ENCODE measurements around the gene RBM28. TPM values are rescaled to one million over a fixed set of nuclear protein-coding genes. Genes with fewer than 3 reads are reported as not detected.

The RBM28 gene
- total RNA-seq, 1 donor from 2014 or later = 40.2 TPM

DNA sequence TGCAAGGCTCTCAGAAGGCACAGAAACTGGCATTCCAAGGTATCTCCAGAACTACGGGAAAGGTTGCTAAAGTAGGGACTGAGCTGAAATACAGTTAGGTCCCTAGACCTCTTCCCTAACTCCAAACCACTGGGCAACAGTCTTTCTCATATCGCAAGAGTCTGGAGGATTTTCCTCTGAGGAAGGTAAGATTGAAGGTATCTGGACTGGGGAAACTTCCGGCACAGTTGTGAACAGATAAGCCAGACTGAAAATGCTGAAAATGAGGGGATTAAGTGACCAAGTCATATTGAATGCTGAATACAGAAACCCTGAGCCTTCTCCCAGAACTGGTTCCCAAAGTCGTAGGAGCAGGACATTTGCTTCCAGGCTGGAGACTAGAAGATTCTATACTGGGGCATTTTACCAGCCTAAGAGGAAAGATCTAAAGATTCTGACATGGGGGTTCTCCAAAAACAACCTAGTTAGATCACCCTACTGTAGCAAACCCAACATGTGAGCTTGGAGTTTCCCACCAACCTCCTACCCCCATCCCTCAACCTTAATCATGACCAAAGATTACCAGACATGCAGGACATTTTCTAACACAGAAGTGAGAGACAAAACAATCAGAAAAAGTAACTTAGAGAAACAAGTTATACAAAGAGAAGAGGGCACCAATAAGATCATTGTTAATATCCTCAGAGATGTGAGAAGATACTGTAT is 20.6 kb upstream of the RBM28 start:
- H3K27me3 ChIP-seq (ENCODE audit: insufficient read depth, low read length) = peaks cover 74% of the 10 kb centered on the region
- no peak overlapping the region for H3K4me3 ChIP-seq (ENCODE audit: insufficient read depth, low read depth, low read length)
- H3K4me1 Mint-ChIP-seq (ENCODE audit: low read depth, unreplicated experiment) = peaks cover 11% of the 10 kb centered on the region
- H3K4me3 Mint-ChIP-seq (ENCODE audit: unreplicated experiment) = no peak overlapping the region
- no peaks in the 10 kb centered on the region for H3K79me2 ChIP-seq (ENCODE audit: insufficient read depth, low read length)
- no peaks in the 10 kb centered on the region for H3K9me3 ChIP-seq (ENCODE audit: insufficient read depth, low read depth, low read length)
- DNase-seq (ENCODE audit: low read depth) (no peak), FAIRE-seq (no peak)
- H3K36me3 Mint-ChIP-seq (ENCODE audit: low read depth, unreplicated experiment) = no peaks in the 10 kb centered on the region
- no peak overlapping the region for H2AFZ ChIP-seq (ENCODE audit: low read depth, low read length)
- H3K9me3 Mint-ChIP-seq (ENCODE audit: unreplicated experiment) = no peaks in the 10 kb centered on the region
- H3K4me2 ChIP-seq (ENCODE audit: low read length) = no peak overlapping the region
- TF ChIP-seq, protein P1, sequence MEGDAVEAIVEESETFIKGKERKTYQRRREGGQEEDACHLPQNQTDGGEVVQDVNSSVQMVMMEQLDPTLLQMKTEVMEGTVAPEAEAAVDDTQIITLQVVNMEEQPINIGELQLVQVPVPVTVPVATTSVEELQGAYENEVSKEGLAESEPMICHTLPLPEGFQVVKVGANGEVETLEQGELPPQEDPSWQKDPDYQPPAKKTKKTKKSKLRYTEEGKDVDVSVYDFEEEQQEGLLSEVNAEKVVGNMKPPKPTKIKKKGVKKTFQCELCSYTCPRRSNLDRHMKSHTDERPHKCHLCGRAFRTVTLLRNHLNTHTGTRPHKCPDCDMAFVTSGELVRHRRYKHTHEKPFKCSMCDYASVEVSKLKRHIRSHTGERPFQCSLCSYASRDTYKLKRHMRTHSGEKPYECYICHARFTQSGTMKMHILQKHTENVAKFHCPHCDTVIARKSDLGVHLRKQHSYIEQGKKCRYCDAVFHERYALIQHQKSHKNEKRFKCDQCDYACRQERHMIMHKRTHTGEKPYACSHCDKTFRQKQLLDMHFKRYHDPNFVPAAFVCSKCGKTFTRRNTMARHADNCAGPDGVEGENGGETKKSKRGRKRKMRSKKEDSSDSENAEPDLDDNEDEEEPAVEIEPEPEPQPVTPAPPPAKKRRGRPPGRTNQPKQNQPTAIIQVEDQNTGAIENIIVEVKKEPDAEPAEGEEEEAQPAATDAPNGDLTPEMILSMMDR (IDR thresholded peaks at IDR 0.05; ENCODE audit: insufficient read depth, low read depth, low read length) = no peak
- no peak for TF ChIP-seq EZH2 (IDR thresholded peaks at IDR 0.05; ENCODE audit: insufficient read depth, low read length)
- H3K4me1 ChIP-seq (ENCODE audit: insufficient read depth, low read length) = peaks cover 8% of the 10 kb centered on the region
- peaks cover 9% of the 10 kb centered on the region for H4K20me1 ChIP-seq (ENCODE audit: insufficient read depth, low read length)
- H3K27ac ChIP-seq (ENCODE audit: low read depth, low read length) = no peak overlapping the region
- peaks cover 69% of the 10 kb centered on the region for H3K27me3 Mint-ChIP-seq (ENCODE audit: low read depth, unreplicated experiment)
- H3K27ac Mint-ChIP-seq (ENCODE audit: unreplicated experiment) = no peak overlapping the region
- no peaks in the 10 kb centered on the region for H3K36me3 ChIP-seq (ENCODE audit: insufficient read depth, low read length)
- H3K9ac ChIP-seq (ENCODE audit: low read length) = no peak overlapping the region

DNA sequence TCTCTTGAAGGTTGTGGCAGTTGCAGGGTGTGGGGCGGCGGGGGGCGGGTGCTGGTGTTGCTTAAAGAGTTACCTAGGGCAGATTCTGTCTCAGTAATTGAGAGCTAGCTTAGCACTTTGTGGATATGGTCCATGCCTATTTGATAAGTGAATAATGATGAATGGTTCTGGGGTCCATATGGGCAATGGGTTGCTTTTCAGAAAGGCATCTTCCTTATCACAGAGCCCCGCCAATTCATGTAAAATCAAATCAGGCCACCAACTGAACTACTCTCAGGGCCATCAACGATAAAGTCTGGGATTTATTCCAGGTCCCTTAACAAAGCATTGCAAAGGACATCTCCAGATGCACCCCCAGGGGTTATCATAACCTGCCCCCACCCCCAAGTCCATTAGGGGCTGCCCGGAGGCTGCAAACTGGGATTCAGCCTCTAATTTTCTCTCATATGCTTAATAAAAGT is 19.6 kb upstream of the RBM28 start:
- H3K9me3 ChIP-seq (ENCODE audit: insufficient read depth, low read depth, low read length) = no peaks in the 10 kb centered on the region
- H3K4me3 ChIP-seq (ENCODE audit: insufficient read depth, low read depth, low read length) = no peak overlapping the region
- H3K4me1 ChIP-seq (ENCODE audit: insufficient read depth, low read length) = peaks cover 8% of the 10 kb centered on the region
- Mint-ChIP-seq H3K4me1 (ENCODE audit: low read depth, unreplicated experiment) (peaks cover 11% of the 10 kb centered on the region), H3K27ac (ENCODE audit: unreplicated experiment) (no peak overlapping the region), H3K4me3 (ENCODE audit: unreplicated experiment) (no peak overlapping the region), H3K9me3 (ENCODE audit: unreplicated experiment) (no peaks in the 10 kb centered on the region), H3K36me3 (ENCODE audit: low read depth, unreplicated experiment) (no peaks in the 10 kb centered on the region), H3K27me3 (ENCODE audit: low read depth, unreplicated experiment) (peaks cover 76% of the 10 kb centered on the region)
- peaks cover 9% of the 10 kb centered on the region for H4K20me1 ChIP-seq (ENCODE audit: insufficient read depth, low read length)
- TF ChIP-seq, protein P1 (IDR thresholded peaks at IDR 0.05; ENCODE audit: insufficient read depth, low read depth, low read length) = no peak
- TF ChIP-seq EZH2 (IDR thresholded peaks at IDR 0.05; ENCODE audit: insufficient read depth, low read length) = no peak
- H3K36me3 ChIP-seq (ENCODE audit: insufficient read depth, low read length) = no peaks in the 10 kb centered on the region
- FAIRE-seq = no peak
- no peak for DNase-seq (ENCODE audit: low read depth)
- H3K79me2 ChIP-seq (ENCODE audit: insufficient read depth, low read length) = no peaks in the 10 kb centered on the region
- H3K4me2 ChIP-seq (ENCODE audit: low read length) = no peak overlapping the region
- peaks cover 84% of the 10 kb centered on the region for H3K27me3 ChIP-seq (ENCODE audit: insufficient read depth, low read length)
- no peak overlapping the region for H3K27ac ChIP-seq (ENCODE audit: low read depth, low read length)
- H2AFZ ChIP-seq (ENCODE audit: low read depth, low read length) = no peak overlapping the region
- H3K9ac ChIP-seq (ENCODE audit: low read length) = no peak overlapping the region

DNA sequence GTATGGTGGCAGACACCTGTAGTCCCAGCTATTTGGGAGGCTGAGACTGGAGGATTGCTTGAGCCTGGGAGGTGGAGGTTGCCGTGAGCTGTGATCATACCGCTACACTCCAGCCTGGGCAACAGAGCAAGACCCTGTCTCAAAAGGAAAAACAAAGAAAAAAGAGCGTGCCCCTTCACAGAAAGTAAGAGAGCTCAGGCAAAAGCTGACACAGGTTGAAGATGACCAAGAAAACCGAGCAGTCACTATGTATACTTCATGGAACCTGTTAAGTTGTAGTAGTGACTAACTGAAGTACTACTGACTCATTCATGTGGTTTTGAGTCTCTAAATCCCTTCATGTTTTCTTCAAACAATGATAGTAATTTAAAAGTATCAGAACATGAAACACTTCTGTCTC is 19.0 kb upstream of the RBM28 start:
- Histone ChIP-seq H3K9me3 (ENCODE audit: insufficient read depth, low read depth, low read length) (no peaks in the 10 kb centered on the region), H3K27me3 (ENCODE audit: insufficient read depth, low read length) (peaks cover 87% of the 10 kb centered on the region), H3K36me3 (ENCODE audit: insufficient read depth, low read length) (no peaks in the 10 kb centered on the region), H4K20me1 (ENCODE audit: insufficient read depth, low read length) (peaks cover 9% of the 10 kb centered on the region), H3K4me1 (ENCODE audit: insufficient read depth, low read length) (peaks cover 8% of the 10 kb centered on the region), H3K27ac (ENCODE audit: low read depth, low read length) (no peak overlapping the region), H2AFZ (ENCODE audit: low read depth, low read length) (no peak overlapping the region), H3K9ac (ENCODE audit: low read length) (no peak overlapping the region), H3K4me3 (ENCODE audit: insufficient read depth, low read depth, low read length) (no peak overlapping the region), H3K79me2 (ENCODE audit: insufficient read depth, low read length) (no peaks in the 10 kb centered on the region), H3K4me2 (ENCODE audit: low read length) (no peak overlapping the region)
- Mint-ChIP-seq H3K9me3 (ENCODE audit: unreplicated experiment) (no peaks in the 10 kb centered on the region), H3K4me3 (ENCODE audit: unreplicated experiment) (peak overlapping the region; percentile 70), H3K4me1 (ENCODE audit: low read depth, unreplicated experiment) (peaks cover 11% of the 10 kb centered on the region), H3K27ac (ENCODE audit: unreplicated experiment) (no peak overlapping the region), H3K27me3 (ENCODE audit: low read depth, unreplicated experiment) (peaks cover 79% of the 10 kb centered on the region), H3K36me3 (ENCODE audit: low read depth, unreplicated experiment) (no peaks in the 10 kb centered on the region)
- DNase-seq (ENCODE audit: low read depth) = peak; percentile 66
- TF ChIP-seq, protein P1 (IDR thresholded peaks at IDR 0.05; ENCODE audit: insufficient read depth, low read depth, low read length) = no peak
- no peak for TF ChIP-seq EZH2 (IDR thresholded peaks at IDR 0.05; ENCODE audit: insufficient read depth, low read length)
- no peak for FAIRE-seq

Measured in astrocyte (in vitro differentiated cells and primary cell).